Nephron (organoid): Measurements from ENCODE around the gene JAM2.
"Not testable (repeated sequence)": the region's sequence is repeated elsewhere in the genome, so short reads cannot be mapped to it uniquely, and the experiment has no call there.

ENCODE experiments used
- H3K27ac Mint-ChIP-seq, 3 experiments: 2 replicates each; pipeline ENCODE4 v1.8.0; 2020; ENCODE audit warnings: mixed read lengths in 3 of 3, mild to moderate bottlenecking in 2 of 3, moderate library complexity in 1 of 3
- H3K27me3 Mint-ChIP-seq: 2 replicates; pipeline ENCODE4 v1.8.0; 2021; ENCODE audit warnings: low read depth, mild to moderate bottlenecking, moderate library complexity, mixed read lengths
- H3K36me3 Mint-ChIP-seq: 2 replicates; pipeline ENCODE4 v1.8.0; 2020; ENCODE audit warnings: low read depth, mixed read lengths
- H3K4me1 Mint-ChIP-seq: 2 replicates; pipeline ENCODE4 v1.8.0; 2020; ENCODE audit warnings: mixed read lengths
- H3K4me3 Mint-ChIP-seq, 3 experiments: 2 replicates each; pipeline ENCODE4 v1.8.0; 2020; ENCODE audit warnings: mild to moderate bottlenecking in 3 of 3, mixed read lengths in 3 of 3, moderate library complexity in 2 of 3
- H3K9me3 Mint-ChIP-seq: 2 replicates; pipeline ENCODE4 v1.8.0; 2020; ENCODE audit warnings: mixed read lengths
- TF ChIP-seq, protein P1 (sequence below), 3 experiments: fragments of 200-600 bp; sonication (generic); IDR thresholded peaks; one replicate each; pipeline ENCODE4 v1.5.0; 2021; ENCODE audit warnings: antibody characterized with exemption in 3 of 3; ENCODE audit not compliant: unreplicated experiment in 3 of 3

Gene JAM2

DNA sequence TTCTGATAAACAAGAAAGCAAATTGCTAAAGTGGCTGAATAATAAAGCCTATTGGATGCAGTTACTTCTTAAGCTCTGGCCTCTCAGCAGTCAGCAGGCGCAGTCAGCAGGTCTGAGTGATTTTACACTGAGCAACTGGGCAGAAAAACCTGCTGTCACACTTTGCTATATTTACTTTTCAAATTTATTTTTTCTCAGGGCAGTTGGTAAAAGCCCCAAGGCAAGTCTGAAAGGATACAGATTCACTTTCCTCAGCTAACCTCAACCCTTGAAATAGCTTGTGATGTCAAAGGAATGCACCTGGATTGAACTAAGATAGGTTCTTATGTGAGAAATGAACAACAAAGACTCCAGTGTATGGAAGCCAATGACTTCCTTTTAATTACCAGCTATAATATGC, 61.7 kb downstream of the JAM2 start:
- no peaks in the 10 kb centered on the region for H3K27me3 Mint-ChIP-seq
- peaks cover 8% of the 10 kb centered on the region for H3K4me1 Mint-ChIP-seq
- H3K36me3 Mint-ChIP-seq: peaks cover 21% of the 10 kb centered on the region

DNA sequence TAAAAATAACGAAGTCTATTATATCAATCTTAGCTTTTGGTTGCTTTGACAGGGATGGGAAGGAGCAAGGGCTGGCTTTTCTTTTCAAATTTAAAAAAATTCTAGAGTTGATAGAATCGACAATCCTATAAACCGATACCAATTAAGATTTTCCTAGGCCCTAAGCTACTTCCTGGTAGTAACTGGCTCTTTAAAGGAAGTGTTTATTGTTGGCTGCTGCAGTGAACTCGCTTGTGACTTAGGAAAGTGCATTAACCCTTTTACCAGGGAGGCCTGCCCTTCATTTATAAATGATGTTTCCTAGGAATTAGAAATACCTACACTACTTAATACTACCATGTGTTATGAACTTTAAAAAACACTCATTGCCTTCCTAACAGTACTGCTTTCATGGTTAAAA, 62.5 kb downstream of the JAM2 start:
- TF ChIP-seq, protein P1, sequence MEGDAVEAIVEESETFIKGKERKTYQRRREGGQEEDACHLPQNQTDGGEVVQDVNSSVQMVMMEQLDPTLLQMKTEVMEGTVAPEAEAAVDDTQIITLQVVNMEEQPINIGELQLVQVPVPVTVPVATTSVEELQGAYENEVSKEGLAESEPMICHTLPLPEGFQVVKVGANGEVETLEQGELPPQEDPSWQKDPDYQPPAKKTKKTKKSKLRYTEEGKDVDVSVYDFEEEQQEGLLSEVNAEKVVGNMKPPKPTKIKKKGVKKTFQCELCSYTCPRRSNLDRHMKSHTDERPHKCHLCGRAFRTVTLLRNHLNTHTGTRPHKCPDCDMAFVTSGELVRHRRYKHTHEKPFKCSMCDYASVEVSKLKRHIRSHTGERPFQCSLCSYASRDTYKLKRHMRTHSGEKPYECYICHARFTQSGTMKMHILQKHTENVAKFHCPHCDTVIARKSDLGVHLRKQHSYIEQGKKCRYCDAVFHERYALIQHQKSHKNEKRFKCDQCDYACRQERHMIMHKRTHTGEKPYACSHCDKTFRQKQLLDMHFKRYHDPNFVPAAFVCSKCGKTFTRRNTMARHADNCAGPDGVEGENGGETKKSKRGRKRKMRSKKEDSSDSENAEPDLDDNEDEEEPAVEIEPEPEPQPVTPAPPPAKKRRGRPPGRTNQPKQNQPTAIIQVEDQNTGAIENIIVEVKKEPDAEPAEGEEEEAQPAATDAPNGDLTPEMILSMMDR (IDR thresholded peaks at IDR 0.05; ENCODE audit: unreplicated experiment in 3 of 3): no peak
- H3K9me3 Mint-ChIP-seq: peaks cover 5% of the 10 kb centered on the region
- H3K27ac Mint-ChIP-seq: no peak overlapping the region
- H3K4me3 Mint-ChIP-seq: no peak overlapping the region
- peaks cover 8% of the 10 kb centered on the region for H3K4me1 Mint-ChIP-seq
- H3K36me3 Mint-ChIP-seq: peaks cover 17% of the 10 kb centered on the region
- H3K27me3 Mint-ChIP-seq: no peaks in the 10 kb centered on the region

More for the DNA sequence above, 61.7 kb downstream of the JAM2 start:
- H3K27ac Mint-ChIP-seq: peak overlapping the region; percentile 17 to 29 (median 23)
- peaks cover 5% of the 10 kb centered on the region for H3K9me3 Mint-ChIP-seq
- no peak overlapping the region for H3K4me3 Mint-ChIP-seq
- TF ChIP-seq, protein P1 (IDR thresholded peaks at IDR 0.05; ENCODE audit: unreplicated experiment in 3 of 3): no peak

DNA sequence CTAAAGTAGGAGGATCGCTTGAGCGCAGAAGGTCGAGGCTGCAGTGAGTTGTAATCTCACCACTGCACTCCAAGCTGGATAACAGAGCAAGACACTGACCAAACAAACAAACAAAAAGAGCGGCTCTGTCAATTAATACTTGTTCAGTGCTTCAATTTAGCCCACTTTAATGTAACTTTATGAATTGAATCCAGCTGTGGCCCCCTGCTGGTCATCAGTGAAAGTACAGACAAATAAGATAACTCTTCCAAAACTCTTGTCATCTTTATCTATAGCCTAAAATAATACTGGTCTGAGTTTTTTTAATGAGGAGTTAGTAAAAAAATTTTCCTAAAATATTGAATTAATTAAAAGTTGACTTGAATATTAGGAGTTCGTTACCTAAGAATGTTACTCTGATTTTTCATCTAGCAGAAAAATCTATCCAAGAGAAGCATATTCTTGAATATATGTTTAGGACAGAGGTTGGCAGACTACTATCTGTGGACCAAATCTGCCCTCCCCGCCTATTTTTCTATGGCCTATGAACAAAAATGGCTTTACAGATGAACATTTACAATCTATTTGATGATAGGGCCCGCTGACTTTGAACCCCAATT, 69.5 kb downstream of the JAM2 start:
- Mint-ChIP-seq H3K4me3 (no peak overlapping the region), H3K9me3 (no peaks in the 10 kb centered on the region), H3K4me1 (no peaks in the 10 kb centered on the region), H3K36me3 (no peaks in the 10 kb centered on the region), H3K27ac (no peak overlapping the region), H3K27me3 (no peaks in the 10 kb centered on the region)
- TF ChIP-seq, protein P1 (IDR thresholded peaks at IDR 0.05; ENCODE audit: unreplicated experiment in 3 of 3): peak; percentile 71 to 88 (median 73)

DNA sequence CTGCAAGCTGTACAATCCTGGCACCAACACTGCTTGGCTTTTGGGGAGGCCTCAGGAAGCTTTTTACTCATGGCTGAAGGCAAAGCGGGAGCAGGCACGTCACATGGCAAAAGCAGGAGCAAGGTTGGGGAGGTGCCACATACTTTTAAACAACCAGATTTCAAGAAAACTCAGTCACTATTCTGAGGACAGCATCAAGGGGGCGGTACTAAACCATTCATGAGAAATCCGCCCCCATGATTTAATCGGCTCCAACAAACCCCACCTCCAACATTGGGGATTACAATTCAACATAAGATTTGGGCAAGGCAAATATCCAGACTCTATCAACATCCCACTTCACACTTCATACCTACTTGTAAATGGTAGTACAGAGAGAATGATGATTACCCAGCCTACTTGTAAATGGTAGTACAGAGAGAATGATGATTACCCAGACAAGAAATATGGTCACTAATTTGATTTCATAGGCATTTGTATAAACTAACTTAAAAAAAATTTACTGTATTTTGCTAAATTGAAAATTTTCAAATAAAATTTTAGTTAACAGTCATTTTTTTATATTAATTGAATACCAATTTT, 70.7 kb downstream of the JAM2 start:
- Mint-ChIP-seq H3K4me3 (no peak overlapping the region), H3K36me3 (no peaks in the 10 kb centered on the region), H3K9me3 (no peaks in the 10 kb centered on the region), H3K4me1 (no peaks in the 10 kb centered on the region), H3K27me3 (no peaks in the 10 kb centered on the region), H3K27ac (peak overlapping the region in 1 of 3 experiments; percentile 2)
- TF ChIP-seq, protein P1 (IDR thresholded peaks at IDR 0.05; ENCODE audit: unreplicated experiment in 3 of 3): no peak

DNA sequence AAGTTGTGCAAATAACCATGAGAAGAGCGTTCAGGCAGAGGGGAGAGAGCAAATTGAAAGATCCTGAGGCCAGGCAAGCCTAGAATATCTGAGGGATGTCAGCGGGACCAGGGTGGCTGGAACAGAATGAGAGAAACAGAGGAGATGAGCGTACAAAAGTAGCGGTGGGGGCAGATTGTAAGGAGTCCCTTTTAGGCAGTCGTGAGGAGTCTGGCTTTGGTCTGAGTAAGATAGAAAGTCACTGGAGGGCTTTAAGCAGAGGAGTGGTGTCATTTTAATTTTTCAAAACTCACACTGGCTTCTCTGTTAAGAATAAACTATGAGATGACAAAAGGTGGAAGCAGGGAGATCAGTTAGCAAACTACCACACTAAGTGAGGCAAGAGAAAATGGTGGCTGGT, 71.5 kb downstream of the JAM2 start:
- Mint-ChIP-seq H3K4me1 (no peaks in the 10 kb centered on the region), H3K4me3 (no peak overlapping the region), H3K27me3 (no peaks in the 10 kb centered on the region), H3K27ac (peak overlapping the region in 1 of 3 experiments; percentile 2), H3K9me3 (no peaks in the 10 kb centered on the region), H3K36me3 (no peaks in the 10 kb centered on the region)
- TF ChIP-seq, protein P1 (IDR thresholded peaks at IDR 0.05; ENCODE audit: unreplicated experiment in 3 of 3): no peak

DNA sequence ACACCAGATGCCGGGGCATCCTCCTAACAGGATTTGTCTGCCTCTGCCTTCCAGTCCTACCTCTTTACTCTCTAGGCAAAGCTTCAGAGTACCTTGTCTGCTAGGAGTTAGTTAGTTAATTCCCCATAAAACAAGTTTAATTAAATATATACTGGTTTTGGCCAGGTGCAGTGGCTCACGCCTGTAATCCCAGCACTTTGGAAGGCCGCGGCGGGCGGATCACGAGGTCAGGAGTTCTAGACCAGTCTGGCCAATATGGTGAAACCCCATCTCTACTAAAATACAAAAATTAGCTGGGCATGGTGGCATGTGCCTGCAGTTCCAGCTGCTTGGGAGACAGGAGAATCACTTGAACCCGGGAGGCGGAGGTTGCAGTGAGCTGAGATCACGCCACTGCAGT, 75.0 kb downstream of the JAM2 start:
- not testable (repeated sequence) for H3K27me3 Mint-ChIP-seq, H3K4me3 Mint-ChIP-seq

More for the DNA sequence above, 75.0 kb downstream of the JAM2 start:
- H3K36me3 Mint-ChIP-seq: peaks cover 11% of the 10 kb centered on the region
- not testable (repeated sequence) for H3K4me1 Mint-ChIP-seq, H3K9me3 Mint-ChIP-seq, H3K27ac Mint-ChIP-seq
